GM12892 (cell line): ENCODE results near the gene PSME4.

Source experiments
- POLR2A ChIP-seq: IDR thresholded peaks from 2 replicates; pipeline ENCODE4 v1.6.1; 2011; ENCODE audit warnings: low read depth, low read length, control low read depth
- POLR2AphosphoS5 ChIP-seq: IDR thresholded peaks from 2 replicates; pipeline ENCODE4 v1.6.1; 2011; ENCODE audit warnings: low read depth, low read length, control low read depth

DNA sequence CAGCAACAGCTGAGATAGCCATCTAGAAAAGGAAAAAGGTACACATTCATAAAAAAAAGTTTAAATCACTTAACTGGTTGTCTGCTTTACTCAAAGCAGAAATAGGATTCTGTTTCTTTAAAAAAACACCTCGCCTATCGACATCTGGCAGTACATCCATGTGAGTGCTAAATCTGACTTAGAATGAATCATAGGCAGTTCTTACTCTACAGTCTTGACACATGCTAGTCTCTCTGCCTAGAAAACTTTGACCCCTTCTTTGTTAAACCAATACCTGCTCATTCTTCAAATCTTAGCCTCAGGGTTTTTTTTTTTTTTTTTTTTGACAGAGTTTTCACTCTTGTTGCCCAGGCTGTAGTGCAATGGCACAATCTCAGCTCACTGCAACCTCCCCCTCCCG lies 73.9 kb downstream of the PSME4 start:
- no peak for TF ChIP-seq POLR2AphosphoS5
- TF ChIP-seq POLR2A: no peak
